Measurements from ENCODE around the gene TEKT5.

DNA sequence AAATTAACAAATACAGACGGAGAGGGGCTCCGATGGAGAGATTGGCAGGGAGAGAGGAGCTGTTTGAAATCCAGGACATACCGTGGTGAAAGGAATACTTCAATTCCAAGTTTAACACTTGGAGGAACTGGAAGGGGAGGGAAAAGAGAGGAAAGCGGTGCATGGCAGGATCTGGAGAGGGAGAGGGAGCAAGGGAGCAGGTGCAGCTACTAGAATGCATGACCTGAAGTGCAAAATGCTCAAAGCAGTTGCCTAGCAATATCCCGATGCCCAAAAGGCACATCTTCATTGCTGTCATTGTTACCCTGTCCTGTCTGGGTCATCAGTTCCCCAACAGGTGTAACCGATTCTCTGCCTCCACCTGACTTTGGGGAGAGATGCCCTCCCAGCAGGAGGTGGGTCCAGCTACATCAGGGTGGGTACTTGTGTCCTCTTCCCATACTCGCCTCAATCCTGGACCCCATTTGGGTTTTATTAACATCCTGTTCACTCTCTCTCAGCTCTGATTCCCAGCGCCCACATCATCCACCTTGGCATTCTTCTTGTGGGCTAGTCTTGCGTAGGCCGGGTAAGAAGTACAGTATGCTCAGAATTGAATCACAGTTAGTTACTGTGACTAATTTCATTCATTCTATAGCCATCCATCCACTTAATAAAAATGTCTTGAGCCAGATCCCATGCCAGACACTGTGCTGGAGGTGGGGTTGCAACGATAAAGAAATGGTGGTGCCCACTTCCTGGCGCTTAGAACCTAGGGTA lies 76.9 kb downstream of the TEKT5 start:
- TF ChIP-seq, protein P1, sequence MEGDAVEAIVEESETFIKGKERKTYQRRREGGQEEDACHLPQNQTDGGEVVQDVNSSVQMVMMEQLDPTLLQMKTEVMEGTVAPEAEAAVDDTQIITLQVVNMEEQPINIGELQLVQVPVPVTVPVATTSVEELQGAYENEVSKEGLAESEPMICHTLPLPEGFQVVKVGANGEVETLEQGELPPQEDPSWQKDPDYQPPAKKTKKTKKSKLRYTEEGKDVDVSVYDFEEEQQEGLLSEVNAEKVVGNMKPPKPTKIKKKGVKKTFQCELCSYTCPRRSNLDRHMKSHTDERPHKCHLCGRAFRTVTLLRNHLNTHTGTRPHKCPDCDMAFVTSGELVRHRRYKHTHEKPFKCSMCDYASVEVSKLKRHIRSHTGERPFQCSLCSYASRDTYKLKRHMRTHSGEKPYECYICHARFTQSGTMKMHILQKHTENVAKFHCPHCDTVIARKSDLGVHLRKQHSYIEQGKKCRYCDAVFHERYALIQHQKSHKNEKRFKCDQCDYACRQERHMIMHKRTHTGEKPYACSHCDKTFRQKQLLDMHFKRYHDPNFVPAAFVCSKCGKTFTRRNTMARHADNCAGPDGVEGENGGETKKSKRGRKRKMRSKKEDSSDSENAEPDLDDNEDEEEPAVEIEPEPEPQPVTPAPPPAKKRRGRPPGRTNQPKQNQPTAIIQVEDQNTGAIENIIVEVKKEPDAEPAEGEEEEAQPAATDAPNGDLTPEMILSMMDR (conservative IDR thresholded peaks at IDR 0.05; ENCODE audit: low read length) = no peak
- TF ChIP-seq EZH2phosphoT487 (IDR thresholded peaks at IDR 0.05; ENCODE audit: borderline replicate concordance) = no peak
